Neuronal stem cell (in vitro differentiated cells): Measurements from ENCODE around the gene PSAP.
A peak's percentile ranks its signal among the peaks of the same experiment; 100 is the strongest.

Source experiments
- DNase-seq: peaks from one replicate; pipeline ENCODE4 v3.0.0-alpha.2; 2013; ENCODE audit warnings: low spot score
- H2AFZ ChIP-seq: one replicate; pipeline ENCODE4 v1.6.1; 2013; ENCODE audit warnings: mild to moderate bottlenecking, low read length, inconsistent platforms
- H2AK5ac ChIP-seq: 2 replicates; pipeline ENCODE4 v1.6.1; 2013; ENCODE audit warnings: low read depth, mild to moderate bottlenecking, inconsistent platforms, low read length, moderate library complexity, mixed read lengths
- H2BK120ac ChIP-seq: 2 replicates; pipeline ENCODE4 v1.6.1; 2013; ENCODE audit warnings: low read depth, mild to moderate bottlenecking, inconsistent platforms, low read length, moderate library complexity, mixed read lengths
- H2BK12ac ChIP-seq: one replicate; pipeline ENCODE4 v1.6.1; 2013; ENCODE audit warnings: low read length, inconsistent platforms
- H2BK15ac ChIP-seq: 2 replicates; pipeline ENCODE4 v1.6.1; 2013; ENCODE audit warnings: mild to moderate bottlenecking, low read length, inconsistent platforms, mixed read lengths
- H2BK5ac ChIP-seq: one replicate; pipeline ENCODE4 v1.6.1; 2013; ENCODE audit warnings: inconsistent platforms, mild to moderate bottlenecking, low read length, moderate library complexity
- H3K14ac ChIP-seq: one replicate; pipeline ENCODE4 v1.6.1; 2013; ENCODE audit warnings: low read length, inconsistent platforms
- H3K18ac ChIP-seq: 2 replicates; pipeline ENCODE4 v1.6.1; 2013; ENCODE audit warnings: low read length, inconsistent platforms
- H3K23ac ChIP-seq: 2 replicates; pipeline ENCODE4 v1.6.1; 2013; ENCODE audit warnings: low read depth, mild to moderate bottlenecking, mixed read lengths, low read length, inconsistent platforms; ENCODE audit not compliant: poor library complexity
- H3K27ac ChIP-seq: replicated peaks from 3 replicates; pipeline ENCODE4 v1.5.1; 2013; ENCODE audit warnings: low read length, inconsistent platforms
- H3K27me3 ChIP-seq, 3 experiments: 2 replicates each; pipeline ENCODE4 v1.6.1; 2013; ENCODE audit warnings: low read length in 3 of 3, mild to moderate bottlenecking in 2 of 3, inconsistent platforms in 1 of 3, low read depth in 1 of 3, mixed read lengths in 1 of 3, moderate library complexity in 1 of 3; ENCODE audit not compliant: control insufficient read depth in 3 of 3, insufficient read depth in 3 of 3
- H3K36me3 ChIP-seq, 2 donors: replicated peaks in 1 of 2; 2 replicates each; pipeline ENCODE4 v1.6.1; 2013; ENCODE audit warnings: low read length in 2 of 2; ENCODE audit not compliant: control insufficient read depth in 2 of 2, insufficient read depth in 2 of 2
- H3K4ac ChIP-seq: 2 replicates; pipeline ENCODE4 v1.6.1; 2013; ENCODE audit warnings: inconsistent platforms, mild to moderate bottlenecking, low read length, moderate library complexity
- H3K4me1 ChIP-seq, 2 donors: 1 replicate in 1 of 2; 2 replicates in 1 of 2; pipeline ENCODE4 v1.6.1; 2013; ENCODE audit warnings: low read length in 2 of 2, low read depth in 1 of 2; ENCODE audit not compliant: control insufficient read depth in 2 of 2, insufficient read depth in 1 of 2
- H3K4me2 ChIP-seq: one replicate; pipeline ENCODE4 v1.6.1; 2013; ENCODE audit warnings: mild to moderate bottlenecking, low read length, inconsistent platforms; ENCODE audit not compliant: insufficient read depth, poor library complexity, severe bottlenecking
- H3K4me3 ChIP-seq, 2 donors: 2 replicates each; pipeline ENCODE4 v1.5.1; 2013; ENCODE audit warnings: low read length in 2 of 2, mild to moderate bottlenecking in 2 of 2, inconsistent platforms in 1 of 2, moderate library complexity in 1 of 2
- H3K79me1 ChIP-seq: one replicate; pipeline ENCODE4 v1.6.1; 2013; ENCODE audit warnings: low read depth, mild to moderate bottlenecking, inconsistent platforms, low read length, moderate library complexity
- H3K9ac ChIP-seq: one replicate; pipeline ENCODE4 v1.6.1; 2013; ENCODE audit warnings: mild to moderate bottlenecking, low read depth, low read length, inconsistent platforms; ENCODE audit not compliant: poor library complexity
- H3K9me3 ChIP-seq, 2 donors: replicated peaks in 1 of 2; 2 replicates each; pipeline versions ENCODE3 to v1.6.1; 2013; ENCODE audit warnings: low read length in 2 of 2, mild to moderate bottlenecking in 2 of 2, inconsistent platforms in 1 of 2, low read depth in 1 of 2, mixed read lengths in 1 of 2, moderate library complexity in 1 of 2; ENCODE audit not compliant: control insufficient read depth in 2 of 2, insufficient read depth in 1 of 2
- H4K8ac ChIP-seq: one replicate; pipeline ENCODE4 v1.6.1; 2013; ENCODE audit warnings: low read depth, mild to moderate bottlenecking, inconsistent platforms, low read length, moderate library complexity
- H4K91ac ChIP-seq: one replicate; pipeline ENCODE4 v1.6.1; 2013; ENCODE audit warnings: low read length, low read depth, mild to moderate bottlenecking, inconsistent platforms; ENCODE audit not compliant: poor library complexity
- WGBS, 2 donors: extraction: QIAGEN DNeasy Blood & Tissue Kit; methylation state at CpG; one replicate each; pipeline ENCODE4 v1.1.7; 2013; ENCODE audit warnings: missing lambda C conversion rate in 2 of 2, mixed read lengths in 1 of 2; ENCODE audit not compliant: insufficient read length in 2 of 2, insufficient replicate concordance in 1 of 2; ENCODE audit errors: extremely low coverage in 2 of 2; 5-methylcytosine and 5-hydroxymethylcytosine counted together

The PSAP gene

GRCh38 chr10:71796749-71797405 is 54.2 kb downstream of the PSAP start:
- Histone ChIP-seq H2BK120ac (no peak overlapping the region), H2BK15ac (no peak overlapping the region), H3K4me3 (no peak overlapping the region), H3K9me3 (no peaks in the 10 kb centered on the region), H2BK5ac (no peak overlapping the region), H3K36me3 (no peaks in the 10 kb centered on the region), H3K9ac (no peak overlapping the region), H2BK12ac (no peak overlapping the region), H3K27me3 (no peaks in the 10 kb centered on the region), H3K79me1 (no peaks in the 10 kb centered on the region), H3K14ac (no peak overlapping the region), H2AFZ (no peak overlapping the region), H3K23ac (no peak overlapping the region), H3K4me2 (no peak overlapping the region), H2AK5ac (no peak overlapping the region), H3K27ac (no peak overlapping the region), H3K18ac (no peak overlapping the region), H4K8ac (no peak overlapping the region), H3K4me1 (no peaks in the 10 kb centered on the region), H3K4ac (no peak overlapping the region), H4K91ac (no peak overlapping the region)
- no CpG with 5 or more reads among the region's 7 CpGs for WGBS, 2 donors
- DNase-seq = no peak

- Histone ChIP-seq H2BK5ac (no peak overlapping the region), H3K27me3 (no peaks in the 10 kb centered on the region), H2AK5ac (no peak overlapping the region), H3K4me1 (no peaks in the 10 kb centered on the region), H2BK120ac (no peak overlapping the region), H3K4me2 (no peak overlapping the region), H3K36me3 (no peaks in the 10 kb centered on the region), H3K9ac (no peak overlapping the region), H2BK15ac (no peak overlapping the region), H3K23ac (no peak overlapping the region), H4K8ac (no peak overlapping the region), H3K79me1 (no peaks in the 10 kb centered on the region), H3K9me3 (no peaks in the 10 kb centered on the region), H3K4me3 (no peak overlapping the region), H3K18ac (no peak overlapping the region), H3K27ac (no peak overlapping the region), H2BK12ac (no peak overlapping the region), H3K4ac (no peak overlapping the region), H2AFZ (no peak overlapping the region), H3K14ac (no peak overlapping the region), H4K91ac (no peak overlapping the region)
- WGBS, 2 donors = no CpG with 5 or more reads among the region's 2 CpGs
- DNase-seq = peak; percentile 49
Measured at GRCh38 chr10:71795248-71795647, 55.8 kb downstream of the PSAP start.

GRCh38 chr10:71790749-71791440 is 60.2 kb downstream of the PSAP start:
- Histone ChIP-seq H3K9me3 (no peaks in the 10 kb centered on the region), H3K14ac (peak overlapping the region; percentile 64), H3K4me1 (no peaks in the 10 kb centered on the region), H2AFZ (no peak overlapping the region), H3K4me2 (no peak overlapping the region), H2BK15ac (no peak overlapping the region), H4K8ac (no peak overlapping the region), H3K23ac (peak overlapping the region; percentile 31), H3K79me1 (no peaks in the 10 kb centered on the region), H3K4me3 (no peak overlapping the region), H3K27me3 (no peaks in the 10 kb centered on the region), H2BK5ac (no peak overlapping the region), H2AK5ac (no peak overlapping the region), H3K18ac (peak overlapping the region; percentile 72), H2BK12ac (no peak overlapping the region), H3K27ac (no peak overlapping the region), H3K9ac (no peak overlapping the region), H4K91ac (no peak overlapping the region), H3K36me3 (no peaks in the 10 kb centered on the region), H2BK120ac (no peak overlapping the region), H3K4ac (no peak overlapping the region)
- no peak for DNase-seq
- WGBS, 2 donors = no CpG with 5 or more reads among the region's 17 CpGs

- Histone ChIP-seq H3K79me1 (no peaks in the 10 kb centered on the region), H3K4me3 (no peak overlapping the region), H3K27me3 (no peaks in the 10 kb centered on the region), H3K9ac (no peak overlapping the region), H4K91ac (no peak overlapping the region), H3K18ac (no peak overlapping the region), H2BK15ac (no peak overlapping the region), H3K27ac (no peak overlapping the region), H3K4ac (no peak overlapping the region), H3K36me3 (no peaks in the 10 kb centered on the region), H2BK120ac (no peak overlapping the region), H3K4me2 (no peak overlapping the region), H2BK12ac (no peak overlapping the region), H4K8ac (peak overlapping the region; percentile 92), H3K9me3 (no peaks in the 10 kb centered on the region), H2AK5ac (no peak overlapping the region), H2BK5ac (no peak overlapping the region), H2AFZ (no peak overlapping the region), H3K14ac (no peak overlapping the region), H3K23ac (peak overlapping the region; percentile 10), H3K4me1 (no peaks in the 10 kb centered on the region)
- no CpG with 5 or more reads among the region's 10 CpGs for WGBS, 2 donors
- DNase-seq = no peak
Measured at GRCh38 chr10:71789871-71790270, 61.2 kb downstream of the PSAP start.
